NCI-H2196 (cell line): ENCODE data around the gene CACNG3.

Source experiments
- DNase-seq: peaks from one replicate; lab custom pipeline; 2025; ENCODE audit not compliant: unreplicated experiment; lab: John Stamatoyannopoulos, UW

Gene CACNG3

DNA sequence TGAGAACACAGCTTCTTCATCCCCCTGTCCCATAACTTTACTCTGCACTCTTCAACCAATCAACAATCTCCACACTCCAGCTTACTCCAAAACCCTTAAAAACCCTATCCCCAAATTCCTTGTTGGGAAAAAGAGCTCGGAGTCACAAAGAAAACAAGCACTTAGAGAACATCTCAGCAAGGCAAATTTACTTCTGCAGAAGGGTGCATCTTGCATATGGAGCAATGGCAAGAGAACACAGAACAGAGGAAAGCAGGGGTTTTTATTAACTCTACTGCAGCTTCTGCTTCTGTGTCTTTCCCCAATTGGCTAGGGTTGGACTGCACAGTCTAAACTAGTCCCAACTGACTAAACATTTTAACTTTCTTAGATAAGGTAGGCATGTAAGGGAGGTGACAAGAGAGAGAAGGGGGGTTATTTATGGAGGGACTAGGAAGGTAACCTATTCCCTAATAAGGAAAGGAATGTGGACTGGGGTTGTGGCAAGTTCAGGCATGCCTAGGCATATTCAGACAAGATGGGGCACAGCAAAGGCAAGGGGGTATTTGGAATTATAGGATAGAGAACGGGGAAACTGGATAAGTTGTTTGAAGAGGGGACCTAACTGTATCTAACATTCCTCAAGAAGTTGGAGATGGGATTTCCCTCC is 125.5 kb downstream of the CACNG3 start:
- DNase-seq: no peak

- no peak for DNase-seq
These were observed 126.8 kb downstream of the CACNG3 start for GRCh38 chr16:24382762-24383407.

GRCh38 chr16:24394341-24394740 is 138.2 kb downstream of the CACNG3 start:
- DNase-seq: no peak

DNA sequence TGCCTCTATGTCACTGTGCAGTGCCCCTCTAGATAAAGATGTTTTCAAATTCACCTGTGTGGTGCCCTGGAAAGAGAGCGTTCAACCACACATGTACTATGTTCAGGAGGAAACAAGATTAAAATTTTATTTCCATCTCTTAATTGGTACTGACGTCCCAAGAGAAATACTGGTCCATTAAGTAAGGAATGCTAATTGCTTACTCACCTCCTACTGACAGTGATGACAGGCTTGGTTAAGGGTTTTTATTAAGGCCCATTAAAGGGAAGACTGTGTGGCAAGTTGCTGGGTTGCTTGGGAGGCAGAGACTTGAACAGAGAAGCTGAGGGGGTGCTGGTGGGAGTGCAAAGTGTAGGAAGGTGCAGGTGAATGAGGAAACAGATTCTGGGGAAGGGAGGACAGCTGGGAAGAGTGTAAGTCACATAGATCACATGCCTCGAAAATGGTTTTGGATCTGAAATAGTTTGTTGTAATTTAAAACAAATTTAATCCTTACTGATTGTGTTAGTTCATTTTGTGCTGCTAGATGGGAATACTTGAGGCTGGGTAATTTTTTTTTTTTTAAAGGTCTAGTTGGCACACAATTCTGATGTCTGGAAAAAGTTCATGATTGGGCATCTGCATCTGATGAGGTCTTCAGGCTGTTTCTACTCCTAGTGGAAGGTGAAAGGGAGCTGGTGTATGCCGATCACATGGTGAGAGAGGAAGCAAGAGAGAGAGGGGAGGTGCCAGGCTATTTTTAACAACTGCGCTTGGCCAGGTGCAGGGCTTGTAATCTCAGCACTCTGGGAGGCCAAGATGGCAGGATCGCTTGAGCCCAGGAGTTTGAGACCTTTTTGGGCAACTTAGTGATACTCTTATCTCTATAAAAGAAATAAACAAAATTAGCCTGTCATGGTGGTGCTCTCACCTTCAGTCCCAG is 140.5 kb downstream of the CACNG3 start:
- no peak for DNase-seq

DNA sequence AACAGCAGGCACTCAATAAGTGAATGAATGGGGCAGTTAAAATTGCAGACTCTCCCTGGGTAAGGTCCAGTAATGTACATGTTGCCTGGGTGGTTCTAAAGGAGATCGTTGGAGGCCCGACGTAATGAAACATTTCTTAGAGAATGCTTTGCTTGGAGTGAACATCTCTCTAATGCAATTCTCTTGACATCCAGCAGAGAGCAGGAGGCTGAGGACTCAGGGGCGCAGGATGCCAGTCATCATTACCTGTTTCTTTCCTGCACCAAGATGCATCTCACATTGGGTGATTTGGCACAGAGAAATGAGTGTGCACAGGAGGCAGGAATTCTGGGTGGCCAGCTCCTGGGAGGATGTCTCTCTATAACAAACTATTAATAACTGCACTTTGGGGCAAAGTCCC is 152.9 kb downstream of the CACNG3 start:
- no peak for DNase-seq
